ENCODE measurements around the gene GPR55. TPM values are rescaled to one million over a fixed set of nuclear protein-coding genes. Genes with fewer than 3 reads are reported as not detected.

The GPR55 gene
- total and polyA plus RNA-seq, 10 of the 15 experiments (the other 5 are each of a cell fraction or from before 2014, with no cell fraction given): 2.1 to 30.1 (median 16.2) TPM

DNA sequence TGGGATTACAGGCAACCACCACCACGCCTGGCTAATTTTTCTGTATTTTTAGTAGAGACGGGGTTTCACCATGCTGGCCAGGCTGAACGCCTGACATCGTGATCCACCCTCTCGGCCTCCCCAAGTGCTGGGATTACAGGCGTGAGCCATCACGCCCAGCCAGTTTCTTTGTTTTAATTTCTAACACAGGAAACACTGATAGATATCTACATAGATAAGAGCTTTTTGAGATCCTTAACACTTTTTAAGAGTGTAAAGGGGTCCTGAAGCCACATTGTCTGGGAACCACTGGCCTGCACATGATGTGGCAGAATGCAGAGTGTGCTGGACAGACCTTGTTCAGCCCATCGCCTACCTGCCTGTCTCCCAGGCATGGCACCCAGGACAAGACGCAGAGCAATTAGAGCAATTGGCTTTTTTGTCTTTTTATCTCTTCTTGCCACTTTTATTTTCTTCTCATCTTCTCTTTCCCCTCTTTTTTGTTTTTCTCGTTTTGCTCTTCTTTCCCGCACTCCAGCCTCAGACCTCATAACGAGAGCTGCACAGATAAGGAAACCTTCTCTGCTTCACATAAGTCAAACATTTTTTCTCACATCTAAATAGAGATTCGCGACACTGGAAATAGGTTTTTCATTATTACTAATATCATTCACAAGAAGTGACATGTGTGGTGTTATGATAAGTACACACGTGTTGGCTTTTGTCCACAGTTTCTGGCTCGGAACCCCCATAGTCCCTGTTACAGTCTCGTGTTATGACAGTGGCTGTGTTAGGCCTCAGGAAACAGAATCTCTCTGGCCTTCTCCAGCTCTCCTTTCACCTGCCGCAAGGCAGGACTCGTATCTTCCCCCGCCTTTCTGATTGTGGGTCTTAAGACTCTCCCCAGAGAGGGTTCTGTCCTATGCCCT lies 25.2 kb upstream of the GPR55 start (continued):
- TF ChIP-seq, protein P1, sequence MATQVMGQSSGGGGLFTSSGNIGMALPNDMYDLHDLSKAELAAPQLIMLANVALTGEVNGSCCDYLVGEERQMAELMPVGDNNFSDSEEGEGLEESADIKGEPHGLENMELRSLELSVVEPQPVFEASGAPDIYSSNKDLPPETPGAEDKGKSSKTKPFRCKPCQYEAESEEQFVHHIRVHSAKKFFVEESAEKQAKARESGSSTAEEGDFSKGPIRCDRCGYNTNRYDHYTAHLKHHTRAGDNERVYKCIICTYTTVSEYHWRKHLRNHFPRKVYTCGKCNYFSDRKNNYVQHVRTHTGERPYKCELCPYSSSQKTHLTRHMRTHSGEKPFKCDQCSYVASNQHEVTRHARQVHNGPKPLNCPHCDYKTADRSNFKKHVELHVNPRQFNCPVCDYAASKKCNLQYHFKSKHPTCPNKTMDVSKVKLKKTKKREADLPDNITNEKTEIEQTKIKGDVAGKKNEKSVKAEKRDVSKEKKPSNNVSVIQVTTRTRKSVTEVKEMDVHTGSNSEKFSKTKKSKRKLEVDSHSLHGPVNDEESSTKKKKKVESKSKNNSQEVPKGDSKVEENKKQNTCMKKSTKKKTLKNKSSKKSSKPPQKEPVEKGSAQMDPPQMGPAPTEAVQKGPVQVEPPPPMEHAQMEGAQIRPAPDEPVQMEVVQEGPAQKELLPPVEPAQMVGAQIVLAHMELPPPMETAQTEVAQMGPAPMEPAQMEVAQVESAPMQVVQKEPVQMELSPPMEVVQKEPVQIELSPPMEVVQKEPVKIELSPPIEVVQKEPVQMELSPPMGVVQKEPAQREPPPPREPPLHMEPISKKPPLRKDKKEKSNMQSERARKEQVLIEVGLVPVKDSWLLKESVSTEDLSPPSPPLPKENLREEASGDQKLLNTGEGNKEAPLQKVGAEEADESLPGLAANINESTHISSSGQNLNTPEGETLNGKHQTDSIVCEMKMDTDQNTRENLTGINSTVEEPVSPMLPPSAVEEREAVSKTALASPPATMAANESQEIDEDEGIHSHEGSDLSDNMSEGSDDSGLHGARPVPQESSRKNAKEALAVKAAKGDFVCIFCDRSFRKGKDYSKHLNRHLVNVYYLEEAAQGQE (IDR thresholded peaks at IDR 0.05; ENCODE audit: low read depth, low read length): no peak
- TF ChIP-seq CHD4 (IDR thresholded peaks at IDR 0.05): no peak
- TF ChIP-seq, protein P2, sequence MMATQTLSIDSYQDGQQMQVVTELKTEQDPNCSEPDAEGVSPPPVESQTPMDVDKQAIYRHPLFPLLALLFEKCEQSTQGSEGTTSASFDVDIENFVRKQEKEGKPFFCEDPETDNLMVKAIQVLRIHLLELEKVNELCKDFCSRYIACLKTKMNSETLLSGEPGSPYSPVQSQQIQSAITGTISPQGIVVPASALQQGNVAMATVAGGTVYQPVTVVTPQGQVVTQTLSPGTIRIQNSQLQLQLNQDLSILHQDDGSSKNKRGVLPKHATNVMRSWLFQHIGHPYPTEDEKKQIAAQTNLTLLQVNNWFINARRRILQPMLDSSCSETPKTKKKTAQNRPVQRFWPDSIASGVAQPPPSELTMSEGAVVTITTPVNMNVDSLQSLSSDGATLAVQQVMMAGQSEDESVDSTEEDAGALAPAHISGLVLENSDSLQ (IDR thresholded peaks at IDR 0.05): peak; percentile 23; the same call in 1 of the 2 replicates
- TF ChIP-seq, protein P3, sequence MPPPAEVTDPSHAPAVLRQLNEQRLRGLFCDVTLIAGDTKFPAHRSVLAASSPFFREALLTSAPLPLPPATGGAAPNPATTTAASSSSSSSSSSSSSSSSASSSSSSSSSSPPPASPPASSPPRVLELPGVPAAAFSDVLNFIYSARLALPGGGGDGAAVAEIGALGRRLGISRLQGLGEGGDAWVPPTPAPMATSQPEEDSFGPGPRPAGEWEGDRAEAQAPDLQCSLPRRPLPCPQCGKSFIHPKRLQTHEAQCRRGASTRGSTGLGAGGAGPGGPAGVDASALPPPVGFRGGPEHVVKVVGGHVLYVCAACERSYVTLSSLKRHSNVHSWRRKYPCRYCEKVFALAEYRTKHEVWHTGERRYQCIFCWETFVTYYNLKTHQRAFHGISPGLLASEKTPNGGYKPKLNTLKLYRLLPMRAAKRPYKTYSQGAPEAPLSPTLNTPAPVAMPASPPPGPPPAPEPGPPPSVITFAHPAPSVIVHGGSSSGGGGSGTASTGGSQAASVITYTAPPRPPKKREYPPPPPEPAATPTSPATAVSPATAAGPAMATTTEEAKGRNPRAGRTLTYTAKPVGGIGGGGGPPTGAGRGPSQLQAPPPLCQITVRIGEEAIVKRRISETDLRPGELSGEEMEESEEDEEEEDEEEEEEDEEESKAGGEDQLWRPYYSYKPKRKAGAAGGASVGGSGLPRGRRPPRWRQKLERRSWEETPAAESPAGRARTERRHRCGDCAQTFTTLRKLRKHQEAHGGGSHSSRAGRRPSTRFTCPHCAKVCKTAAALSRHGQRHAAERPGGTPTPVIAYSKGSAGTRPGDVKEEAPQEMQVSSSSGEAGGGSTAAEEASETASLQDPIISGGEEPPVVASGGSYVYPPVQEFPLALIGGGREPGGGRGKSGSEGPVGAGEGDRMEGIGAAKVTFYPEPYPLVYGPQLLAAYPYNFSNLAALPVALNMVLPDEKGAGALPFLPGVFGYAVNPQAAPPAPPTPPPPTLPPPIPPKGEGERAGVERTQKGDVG (CRISPR knock-in tag; IDR thresholded peaks at IDR 0.05): no peak
- TF ChIP-seq, protein P4, sequence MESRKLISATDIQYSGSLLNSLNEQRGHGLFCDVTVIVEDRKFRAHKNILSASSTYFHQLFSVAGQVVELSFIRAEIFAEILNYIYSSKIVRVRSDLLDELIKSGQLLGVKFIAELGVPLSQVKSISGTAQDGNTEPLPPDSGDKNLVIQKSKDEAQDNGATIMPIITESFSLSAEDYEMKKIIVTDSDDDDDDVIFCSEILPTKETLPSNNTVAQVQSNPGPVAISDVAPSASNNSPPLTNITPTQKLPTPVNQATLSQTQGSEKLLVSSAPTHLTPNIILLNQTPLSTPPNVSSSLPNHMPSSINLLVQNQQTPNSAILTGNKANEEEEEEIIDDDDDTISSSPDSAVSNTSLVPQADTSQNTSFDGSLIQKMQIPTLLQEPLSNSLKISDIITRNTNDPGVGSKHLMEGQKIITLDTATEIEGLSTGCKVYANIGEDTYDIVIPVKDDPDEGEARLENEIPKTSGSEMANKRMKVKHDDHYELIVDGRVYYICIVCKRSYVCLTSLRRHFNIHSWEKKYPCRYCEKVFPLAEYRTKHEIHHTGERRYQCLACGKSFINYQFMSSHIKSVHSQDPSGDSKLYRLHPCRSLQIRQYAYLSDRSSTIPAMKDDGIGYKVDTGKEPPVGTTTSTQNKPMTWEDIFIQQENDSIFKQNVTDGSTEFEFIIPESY (IDR thresholded peaks at IDR 0.05): no peak
- no peak for TF ChIP-seq TARDBP (IDR thresholded peaks at IDR 0.05; ENCODE audit: borderline replicate concordance)
- TF ChIP-seq SPI1 (IDR thresholded peaks at IDR 0.05; ENCODE audit: borderline replicate concordance, insufficient read depth, low read depth, low read length): 0 out of 2 replicates have a peak, but pooled peaks have one; percentile 7
- TF ChIP-seq CBX5 (IDR thresholded peaks at IDR 0.05; ENCODE audit: low read depth): no peak
- peak; percentile 98 for TF ChIP-seq ZBED1 (IDR thresholded peaks at IDR 0.05; ENCODE audit: borderline replicate concordance)
- TF ChIP-seq, protein P5, sequence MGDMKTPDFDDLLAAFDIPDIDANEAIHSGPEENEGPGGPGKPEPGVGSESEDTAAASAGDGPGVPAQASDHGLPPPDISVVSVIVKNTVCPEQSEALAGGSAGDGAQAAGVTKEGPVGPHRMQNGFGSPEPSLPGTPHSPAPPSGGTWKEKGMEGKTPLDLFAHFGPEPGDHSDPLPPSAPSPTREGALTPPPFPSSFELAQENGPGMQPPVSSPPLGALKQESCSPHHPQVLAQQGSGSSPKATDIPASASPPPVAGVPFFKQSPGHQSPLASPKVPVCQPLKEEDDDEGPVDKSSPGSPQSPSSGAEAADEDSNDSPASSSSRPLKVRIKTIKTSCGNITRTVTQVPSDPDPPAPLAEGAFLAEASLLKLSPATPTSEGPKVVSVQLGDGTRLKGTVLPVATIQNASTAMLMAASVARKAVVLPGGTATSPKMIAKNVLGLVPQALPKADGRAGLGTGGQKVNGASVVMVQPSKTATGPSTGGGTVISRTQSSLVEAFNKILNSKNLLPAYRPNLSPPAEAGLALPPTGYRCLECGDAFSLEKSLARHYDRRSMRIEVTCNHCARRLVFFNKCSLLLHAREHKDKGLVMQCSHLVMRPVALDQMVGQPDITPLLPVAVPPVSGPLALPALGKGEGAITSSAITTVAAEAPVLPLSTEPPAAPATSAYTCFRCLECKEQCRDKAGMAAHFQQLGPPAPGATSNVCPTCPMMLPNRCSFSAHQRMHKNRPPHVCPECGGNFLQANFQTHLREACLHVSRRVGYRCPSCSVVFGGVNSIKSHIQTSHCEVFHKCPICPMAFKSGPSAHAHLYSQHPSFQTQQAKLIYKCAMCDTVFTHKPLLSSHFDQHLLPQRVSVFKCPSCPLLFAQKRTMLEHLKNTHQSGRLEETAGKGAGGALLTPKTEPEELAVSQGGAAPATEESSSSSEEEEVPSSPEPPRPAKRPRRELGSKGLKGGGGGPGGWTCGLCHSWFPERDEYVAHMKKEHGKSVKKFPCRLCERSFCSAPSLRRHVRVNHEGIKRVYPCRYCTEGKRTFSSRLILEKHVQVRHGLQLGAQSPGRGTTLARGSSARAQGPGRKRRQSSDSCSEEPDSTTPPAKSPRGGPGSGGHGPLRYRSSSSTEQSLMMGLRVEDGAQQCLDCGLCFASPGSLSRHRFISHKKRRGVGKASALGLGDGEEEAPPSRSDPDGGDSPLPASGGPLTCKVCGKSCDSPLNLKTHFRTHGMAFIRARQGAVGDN (IDR thresholded peaks at IDR 0.05): peak; percentile 98
- TF ChIP-seq JUNB (IDR thresholded peaks at IDR 0.05): peak; percentile 94
- TF ChIP-seq ATF7 (IDR thresholded peaks at IDR 0.05; ENCODE audit: low read depth): peak; percentile 80
- TF ChIP-seq ZNF274 (IDR thresholded peaks at IDR 0.05; ENCODE audit: insufficient read depth, insufficient read length): no peak
- no peak for TF ChIP-seq LARP7 (IDR thresholded peaks at IDR 0.05)
- TF ChIP-seq IKZF1 (conservative IDR thresholded peaks at IDR 0.05): peak; percentile 74
